GM21717 (cell line): ENCODE measurements around the gene ADGRG6.
"Not testable (repeated sequence)": the region's sequence is repeated elsewhere in the genome, so short reads cannot be mapped to it uniquely, and the experiment has no call there.

Experiments used
- ATAC-seq: cut with Tn5 transposase; IDR thresholded peaks from one replicate; pipeline ENCODE4 v1.9.1; 2021; ENCODE audit warnings: mild to moderate bottlenecking, moderate library complexity; ENCODE audit not compliant: unreplicated experiment

ADGRG6 gene

GRCh38 chr6:142404751-142405150, 102.9 kb downstream of the ADGRG6 start:
- ATAC-seq: no peak

GRCh38 chr6:142406131-142406530, 104.3 kb downstream of the ADGRG6 start:
- ATAC-seq: no peak

- ATAC-seq: no peak
Observed at GRCh38 chr6:142407685-142408273, 106.0 kb downstream of the ADGRG6 start.

GRCh38 chr6:142408409-142408808, 106.6 kb downstream of the ADGRG6 start:
- ATAC-seq: no peak

GRCh38 chr6:142409794-142410193, 108.0 kb downstream of the ADGRG6 start:
- ATAC-seq: no peak

- ATAC-seq: no peak
Observed at GRCh38 chr6:142411145-142411544, 109.3 kb downstream of the ADGRG6 start.

- ATAC-seq: no peak
Observed at GRCh38 chr6:142412241-142412640, 110.4 kb downstream of the ADGRG6 start.

GRCh38 chr6:142412658-142413057, 110.9 kb downstream of the ADGRG6 start:
- ATAC-seq: no peak

GRCh38 chr6:142413111-142413510, 111.3 kb downstream of the ADGRG6 start:
- ATAC-seq: no peak

- ATAC-seq: no peak
Observed at GRCh38 chr6:142414462-142415250, 112.8 kb downstream of the ADGRG6 start.

- ATAC-seq: no peak
Observed at GRCh38 chr6:142416179-142416578, 114.4 kb downstream of the ADGRG6 start.

- ATAC-seq: no peak
Observed at GRCh38 chr6:142416686-142417085, 114.9 kb downstream of the ADGRG6 start.

GRCh38 chr6:142417331-142417750, 115.5 kb downstream of the ADGRG6 start:
- ATAC-seq: no peak

GRCh38 chr6:142419071-142419470, 117.3 kb downstream of the ADGRG6 start:
- ATAC-seq: no peak

- ATAC-seq: no peak
Observed at GRCh38 chr6:142420802-142421201, 119.0 kb downstream of the ADGRG6 start.

- no peak for ATAC-seq
Observed at GRCh38 chr6:142421285-142422117, 119.7 kb downstream of the ADGRG6 start.

- not testable (repeated sequence) for ATAC-seq
Observed at GRCh38 chr6:142426444-142427132, 124.8 kb downstream of the ADGRG6 start.

GRCh38 chr6:142428468-142428867, 126.7 kb downstream of the ADGRG6 start:
- not testable (repeated sequence) for ATAC-seq

GRCh38 chr6:142429195-142429594, 127.4 kb downstream of the ADGRG6 start:
- no peak for ATAC-seq

GRCh38 chr6:142433419-142433818, 131.6 kb downstream of the ADGRG6 start:
- no peak for ATAC-seq

GRCh38 chr6:142438898-142439297, 137.1 kb downstream of the ADGRG6 start:
- no peak for ATAC-seq
